Subcutaneous adipose tissue (tissue), 4 donors: ENCODE measurements around the gene UTRN. TPM values are rescaled to one million over a fixed set of nuclear protein-coding genes. Genes with fewer than 3 reads are reported as not detected.

Experiments used
- CTCF ChIP-seq: fragments of 450-650 bp; IDR thresholded peaks from one replicate; pipeline ENCODE4 v1.5.1; 2016; ENCODE audit warnings: low read depth, mild to moderate bottlenecking, control low read depth, antibody characterized with exemption, moderate library complexity
- total RNA-seq, 4 donors: library from RNA; depleted of rRNA; stranded (reverse); fragments of >200 nt; gene quantifications; one replicate each; pipeline ENCODE4 v1.1.0, GENCODE V29; 2016

Gene UTRN
- total RNA-seq, 4 donors from 2014 or later: 157 to 278 (median 236) TPM

DNA sequence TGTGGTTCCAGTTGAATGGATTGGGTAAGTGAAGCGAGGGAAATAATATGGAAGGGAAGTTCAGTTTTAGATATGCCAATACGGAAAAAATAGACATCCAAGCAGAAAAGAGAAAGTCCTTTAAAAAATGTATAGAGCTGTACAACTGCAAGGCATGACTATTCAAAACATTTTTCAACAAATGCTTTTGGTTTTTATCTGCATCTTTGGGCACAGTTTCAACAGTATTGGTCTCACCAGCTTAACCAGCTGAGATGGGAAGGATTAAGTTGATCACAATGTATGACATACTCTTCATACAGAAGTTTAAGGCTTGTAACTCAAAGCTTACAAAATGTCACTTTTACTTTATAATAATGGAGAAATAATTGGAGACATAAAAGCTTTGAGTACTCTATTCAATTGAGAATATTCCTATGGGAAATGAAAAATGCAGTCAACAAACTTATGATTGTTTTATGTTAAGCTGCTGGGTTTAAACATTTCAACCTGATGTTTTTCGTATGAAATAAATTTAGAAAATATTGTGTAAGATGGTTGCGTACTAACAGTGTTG lies 16.3 kb upstream of the UTRN start:
- no peak for TF ChIP-seq CTCF

DNA sequence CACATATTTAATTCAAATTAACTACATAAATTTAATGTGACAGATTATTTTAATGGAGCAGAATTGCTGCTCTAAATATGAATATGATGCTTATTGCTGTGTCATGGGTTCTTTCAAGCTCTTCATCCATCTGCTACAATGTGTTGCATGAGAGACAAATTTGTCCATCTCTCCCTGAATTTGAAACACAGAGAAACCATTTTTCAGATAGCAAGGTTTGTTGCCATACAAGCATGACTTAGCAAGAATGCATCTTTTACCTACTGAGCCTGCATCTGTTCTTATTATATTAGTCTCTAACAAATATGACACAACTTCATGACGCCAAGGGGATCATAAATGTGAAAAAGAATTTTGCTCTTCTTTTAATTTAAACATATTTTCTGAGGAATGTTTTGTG lies 8.0 kb upstream of the UTRN start:
- no peak for TF ChIP-seq CTCF

- no peak for TF ChIP-seq CTCF
Measured at GRCh38 chr6:144277605-144278227, 7.4 kb upstream of the UTRN start.

- TF ChIP-seq CTCF: no peak
Measured at GRCh38 chr6:144278659-144279314, 6.3 kb upstream of the UTRN start.

DNA sequence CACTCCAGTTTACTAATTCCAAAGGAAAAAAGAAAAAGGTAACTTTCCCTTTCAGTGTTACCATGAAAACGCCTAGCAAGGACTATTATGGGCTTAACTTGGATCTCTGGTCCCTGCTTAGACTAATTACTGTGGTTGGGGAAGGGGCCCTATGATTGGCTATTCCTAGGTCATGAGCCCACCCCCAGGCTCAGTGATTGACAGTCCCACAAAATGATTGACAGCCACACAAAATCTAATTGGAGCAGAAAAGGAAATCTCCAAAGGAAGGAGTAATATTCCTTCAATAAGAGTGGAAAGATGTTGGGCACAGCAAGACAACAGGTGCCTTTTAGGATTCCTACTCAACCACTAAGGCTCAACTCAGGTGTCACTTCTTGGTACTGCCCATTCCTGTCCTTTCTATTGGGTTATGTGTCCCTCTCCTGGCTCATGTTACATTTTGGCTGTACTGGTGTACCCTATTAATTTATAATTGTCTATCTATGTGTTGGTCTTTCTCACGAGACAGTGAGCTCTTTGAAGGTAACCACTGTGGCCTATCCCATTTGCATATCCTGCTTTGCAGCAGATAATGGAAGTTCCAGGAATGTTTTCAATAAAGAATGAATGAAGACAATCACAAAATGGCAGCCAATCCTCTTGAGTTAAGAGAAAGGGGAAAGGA lies 5.5 kb upstream of the UTRN start:
- no peak for TF ChIP-seq CTCF

- no peak for TF ChIP-seq CTCF
Measured at GRCh38 chr6:144283646-144284477, 1.3 kb upstream of the UTRN start.
